GM20431 (cell line): ENCODE data around the gene ZBTB43.
"Not testable (repeated sequence)": the region's sequence is repeated elsewhere in the genome, so short reads cannot be mapped to it uniquely, and the experiment has no call there.

Source experiments
- in situ Hi-C: fragments of 300-500 bp; cut with MseI, MboI; formaldehyde crosslinking; loops from one replicate; pipeline ENCODE4 v1.15.0; 2020; ENCODE audit warnings: low sequenced_read_pairs; ENCODE audit not compliant: unreplicated experiment

Gene ZBTB43

DNA sequence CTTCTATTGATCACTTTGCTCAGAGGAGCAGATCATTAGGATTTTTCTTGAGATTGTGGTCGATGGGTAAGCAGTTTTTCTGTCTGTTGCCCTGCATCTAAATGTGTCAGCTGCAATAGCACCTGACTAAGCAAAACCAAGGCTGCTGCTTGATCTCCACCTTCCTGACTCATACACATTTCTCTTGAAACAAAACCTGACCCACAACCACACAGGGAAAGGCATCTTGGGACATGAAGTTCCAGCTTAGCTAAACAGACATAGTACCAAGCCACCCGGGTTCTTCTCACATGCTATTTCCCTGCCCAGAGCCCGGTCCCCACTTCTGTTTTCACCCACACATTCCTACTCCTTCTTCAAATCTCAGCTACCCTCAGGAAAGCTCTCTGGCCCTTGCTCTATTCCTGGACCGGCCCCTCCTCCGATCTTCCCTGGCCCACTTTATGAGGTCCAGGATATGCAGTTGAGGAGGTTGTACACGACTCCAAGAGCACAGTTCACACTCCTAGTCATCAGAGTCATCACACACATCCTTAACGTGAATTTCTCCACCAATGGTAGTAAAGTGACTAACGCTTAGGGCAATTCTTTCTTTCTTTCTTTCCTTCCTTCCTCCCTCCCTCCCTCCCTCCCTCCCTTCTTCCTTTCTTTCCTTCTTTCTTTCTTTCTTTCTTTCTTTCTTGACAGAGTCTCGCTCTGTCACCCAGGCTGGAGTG, 16.0 kb upstream of the ZBTB43 start:
- in situ Hi-C loops: no loop called here

GRCh38 chr9:126790561-126790960, 14.3 kb upstream of the ZBTB43 start:
- in situ Hi-C loops: no loop called here

DNA sequence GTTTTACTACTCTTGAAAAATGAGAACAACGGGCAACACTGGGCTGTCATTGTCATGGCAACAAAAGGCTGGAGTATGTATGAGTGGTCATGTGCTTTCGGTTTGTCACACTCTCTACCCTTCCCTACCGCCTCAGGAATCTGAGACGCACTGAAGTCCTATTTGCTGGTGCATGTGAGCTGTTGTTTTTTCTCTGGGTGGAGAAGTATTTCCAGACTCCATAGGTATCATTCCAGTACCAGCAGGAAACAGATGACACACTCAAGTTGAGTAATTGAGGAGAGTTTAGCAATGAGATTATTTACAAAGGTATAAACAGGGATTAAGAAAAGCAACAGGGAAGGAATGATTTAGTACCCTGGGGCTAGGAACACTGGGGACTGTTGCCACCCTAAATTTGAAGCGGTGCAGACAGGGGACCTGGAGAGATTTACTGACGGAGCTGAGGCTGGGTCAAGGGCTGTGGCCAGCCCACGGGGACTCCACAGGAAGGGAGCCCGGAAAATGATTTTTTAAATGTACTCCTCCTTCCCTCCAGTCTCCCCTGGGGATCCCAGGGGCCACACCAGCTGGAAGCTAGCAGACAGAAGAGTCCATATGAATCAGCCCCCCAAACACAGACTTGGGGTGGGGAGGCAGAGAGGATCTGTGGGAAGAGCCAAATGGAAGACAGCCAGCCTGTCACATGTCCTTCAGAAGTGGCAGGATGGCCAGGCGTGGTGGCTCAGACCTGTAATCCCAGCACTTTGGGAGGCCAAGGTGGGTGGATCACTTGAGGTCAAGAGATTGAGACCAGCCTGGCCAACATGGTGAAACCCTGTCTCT, 13.2 kb upstream of the ZBTB43 start:
- in situ Hi-C loops: no loop called here

DNA sequence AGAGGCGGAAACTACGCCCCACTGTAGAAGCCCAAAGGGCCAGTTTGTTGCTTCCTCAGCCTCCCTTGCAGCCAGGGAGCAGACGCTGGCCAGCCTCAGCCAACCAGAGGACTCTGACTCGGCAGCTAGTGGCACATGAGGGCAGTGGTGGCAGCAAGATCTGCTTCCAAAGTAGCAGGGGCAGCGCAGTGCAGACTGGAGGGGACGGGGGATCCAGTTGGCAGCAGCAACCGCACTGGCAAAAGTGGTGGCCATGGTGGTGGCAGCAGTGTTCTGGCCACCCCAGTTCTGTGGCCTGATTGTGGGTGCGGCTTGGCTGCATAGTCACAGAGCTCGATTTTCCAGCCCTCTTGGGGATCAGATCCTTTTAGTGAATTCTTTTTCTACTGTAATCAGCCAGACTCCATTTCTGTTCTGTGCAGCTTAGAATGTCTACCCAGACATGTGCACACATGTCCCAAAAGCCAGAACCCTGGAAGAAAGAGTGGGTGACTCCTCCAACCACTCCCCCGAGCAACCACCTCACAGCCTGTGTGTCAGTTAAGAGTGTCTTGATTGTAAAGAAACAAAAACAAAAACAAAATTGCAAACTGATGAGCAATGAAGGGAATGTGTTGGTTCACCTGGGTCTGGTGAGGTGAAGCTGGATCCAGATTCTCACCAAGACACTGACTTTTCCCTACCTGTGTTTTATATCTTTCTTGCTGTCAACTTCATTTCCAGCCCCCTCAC, 11.0 kb upstream of the ZBTB43 start:
- in situ Hi-C loops: no loop called here

DNA sequence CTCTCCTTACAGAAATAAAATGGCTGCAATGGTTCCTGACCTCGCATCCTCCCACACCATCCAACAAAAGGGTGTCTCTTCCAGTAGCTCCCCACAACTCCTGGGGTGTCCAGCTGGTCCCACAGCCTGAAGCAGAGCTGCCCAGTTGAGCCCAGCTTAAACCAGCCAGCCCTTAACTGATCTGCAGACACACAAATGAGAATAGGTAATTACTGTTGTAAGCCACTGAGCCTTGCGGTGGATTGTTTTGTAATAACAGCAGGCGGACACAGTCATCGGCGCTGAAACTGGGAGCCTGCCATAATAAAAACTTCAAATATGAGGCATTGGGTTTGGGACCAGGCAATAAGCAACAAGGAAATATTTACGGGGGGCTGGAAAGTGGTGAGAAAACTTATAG, 10.4 kb upstream of the ZBTB43 start:
- in situ Hi-C loops: no loop called here

DNA sequence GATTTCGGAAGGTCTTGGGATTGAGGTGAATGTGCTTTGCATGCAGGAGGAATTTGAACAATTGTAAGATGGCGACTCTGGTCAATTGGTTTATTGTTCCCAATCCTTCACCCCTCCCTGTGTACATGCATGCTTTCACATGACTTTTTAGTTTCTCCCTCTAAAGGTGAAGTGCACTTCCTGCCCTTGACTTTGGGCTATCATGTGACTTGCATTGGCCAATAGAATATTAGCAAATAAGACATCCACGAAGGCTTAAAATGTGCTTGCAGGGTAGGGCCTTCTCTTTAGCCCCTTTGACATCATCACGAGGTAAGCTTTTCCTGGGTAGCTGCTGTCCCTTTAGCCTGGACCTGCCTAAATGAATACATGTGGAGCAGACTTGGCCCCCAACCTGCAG, 8.1 kb upstream of the ZBTB43 start:
- in situ Hi-C loops: no loop called here

- in situ Hi-C loops: no loop called here
Measured at GRCh38 chr9:126797903-126798302, 6.9 kb upstream of the ZBTB43 start.

GRCh38 chr9:126799034-126799433, 5.8 kb upstream of the ZBTB43 start:
- in situ Hi-C loops: no loop called here

- in situ Hi-C loops: no loop called here
Measured at GRCh38 chr9:126802318-126803059, 2.4 kb upstream of the ZBTB43 start.

DNA sequence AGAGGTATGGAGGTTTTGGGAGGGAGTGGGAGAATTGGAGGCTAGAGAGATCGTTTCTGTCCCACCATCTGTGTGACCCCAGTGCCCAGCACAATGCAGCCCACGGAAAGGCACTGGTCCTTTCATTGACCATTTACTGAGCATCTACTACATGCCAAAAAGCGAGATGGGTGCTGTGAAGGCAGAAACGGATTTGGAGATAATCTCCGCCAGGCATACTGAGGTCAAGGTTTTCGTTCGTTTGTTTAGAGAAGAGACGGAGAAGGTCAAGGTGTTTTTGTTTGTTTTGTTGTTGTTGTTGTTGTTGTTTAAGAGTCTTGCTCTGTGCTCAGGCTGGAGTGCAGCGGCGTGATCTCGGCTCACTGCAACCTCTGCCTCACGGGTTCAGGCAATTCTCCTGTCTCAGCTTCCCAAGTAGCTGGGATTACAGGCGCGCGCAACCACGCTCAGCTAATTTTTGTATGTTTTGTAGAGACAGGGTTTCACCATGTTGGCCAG, 593 bp upstream of the ZBTB43 start:
- in situ Hi-C loops: no loop called here

GRCh38 chr9:126805554-126806262, 868 bp downstream of the ZBTB43 start:
- in situ Hi-C loops: no loop called here

- in situ Hi-C loops: no loop called here
Measured at GRCh38 chr9:126806336-126806735, 1.5 kb downstream of the ZBTB43 start.

DNA sequence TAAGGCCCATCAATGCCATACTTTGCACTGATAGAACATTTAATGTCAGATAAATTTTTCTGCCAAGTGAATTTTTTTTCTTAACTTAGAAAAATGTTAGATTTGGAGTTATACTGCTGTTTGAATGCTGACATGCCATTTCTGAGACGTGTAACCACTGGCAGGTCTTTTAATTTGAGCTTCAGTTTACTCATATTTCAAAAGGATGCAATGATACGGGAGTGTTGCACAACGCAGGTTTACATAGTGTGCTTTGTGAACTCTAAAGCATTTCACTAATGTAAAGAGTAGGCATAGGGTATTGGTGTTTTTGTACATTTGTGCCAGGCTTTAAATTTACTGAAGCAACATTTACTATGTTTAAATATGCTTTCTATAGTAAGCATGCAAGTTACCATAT, 4.2 kb downstream of the ZBTB43 start:
- in situ Hi-C loops: no loop called here

GRCh38 chr9:126810221-126810620, 5.4 kb downstream of the ZBTB43 start:
- in situ Hi-C loops: not testable (repeated sequence)

DNA sequence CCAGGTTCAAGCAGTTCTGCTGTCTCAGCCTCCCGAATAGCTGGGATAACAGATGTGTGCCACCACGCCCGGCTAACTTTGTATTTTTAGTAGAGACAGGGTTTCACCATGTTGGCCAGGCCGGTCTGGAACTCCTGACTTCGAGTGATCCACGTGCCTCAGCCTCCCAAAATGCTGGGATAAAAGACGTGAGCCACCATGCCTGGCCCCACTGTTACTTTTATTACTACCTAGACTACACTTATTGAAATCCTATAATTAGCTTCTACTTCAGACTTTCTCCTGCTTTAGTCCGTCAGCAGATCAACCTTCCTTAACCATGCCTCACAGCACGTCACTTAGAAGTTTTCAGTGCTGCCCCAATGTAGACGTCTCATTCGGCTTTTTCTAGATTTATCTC, 8.2 kb downstream of the ZBTB43 start:
- in situ Hi-C loops: no loop called here

DNA sequence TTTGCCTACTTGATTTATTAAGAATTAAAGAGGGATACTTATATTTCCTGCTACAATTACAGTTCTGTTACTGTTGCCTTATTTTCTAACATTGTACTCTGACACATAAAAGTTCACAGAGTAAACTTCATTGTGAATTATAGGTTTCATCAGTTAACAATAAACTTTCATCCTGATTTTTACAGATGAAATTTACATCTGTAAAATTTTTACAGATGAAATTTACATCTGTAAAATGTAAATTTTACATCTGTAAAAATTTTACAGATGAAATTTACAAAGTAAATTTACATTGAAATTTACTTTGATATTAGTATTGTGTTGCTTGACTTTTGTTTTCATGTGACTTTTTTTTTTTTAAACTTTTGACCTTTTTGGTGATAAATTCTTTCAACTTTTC, 9.3 kb downstream of the ZBTB43 start:
- in situ Hi-C loops: no loop called here

GRCh38 chr9:126817615-126818014, 12.8 kb downstream of the ZBTB43 start:
- in situ Hi-C loops: not testable (repeated sequence)

DNA sequence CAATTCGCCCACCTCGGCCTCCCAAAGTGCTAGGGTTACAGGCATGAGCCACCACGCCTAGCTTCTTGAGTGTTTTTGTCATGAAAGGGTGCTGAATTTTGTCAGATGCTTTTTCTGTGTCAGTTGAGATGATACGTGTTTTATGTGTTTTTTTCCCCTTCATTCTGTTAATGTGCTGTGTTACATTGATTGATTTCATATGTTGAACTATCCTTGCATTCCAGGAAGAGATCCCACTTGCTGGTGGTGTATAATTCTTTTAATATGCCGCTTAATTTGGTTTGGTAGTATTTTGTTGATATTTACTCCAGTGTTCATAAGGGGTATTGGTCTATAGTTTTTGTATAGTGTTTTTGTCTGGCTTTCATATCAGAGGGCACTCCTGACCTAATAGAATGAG, 13.6 kb downstream of the ZBTB43 start:
- in situ Hi-C loops: no loop called here

- in situ Hi-C loops: no loop called here
Measured at GRCh38 chr9:126819482-126819881, 14.6 kb downstream of the ZBTB43 start.

DNA sequence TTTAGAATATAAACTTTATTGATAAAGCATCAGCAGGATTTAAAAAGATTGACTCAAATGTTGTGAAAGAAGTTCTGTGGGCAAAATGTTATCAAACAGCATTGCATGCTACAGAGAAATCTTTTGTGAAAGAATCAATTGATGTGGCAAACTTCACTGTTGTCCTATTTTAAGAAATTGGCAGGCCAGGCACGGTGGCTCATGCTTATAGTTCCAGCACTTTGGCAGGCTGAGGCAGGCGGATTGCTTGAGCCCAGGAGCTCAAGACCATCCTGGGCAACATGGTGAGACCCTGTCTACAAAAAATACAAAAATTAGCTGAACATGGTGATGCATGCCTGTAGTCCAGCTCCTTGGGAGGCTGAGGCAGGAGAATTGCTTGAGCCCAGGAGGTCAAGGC, 17.4 kb downstream of the ZBTB43 start:
- in situ Hi-C loops: no loop called here
